OCI-LY3 (cell line): ENCODE results near the gene CEACAM18.

Source experiments
- EZH2phosphoT487 ChIP-seq: fragments of 200-600 bp; shearing (Covaris generic); IDR thresholded peaks from 2 replicates; pipeline ENCODE4 v1.6.1; 2018; ENCODE audit warnings: antibody characterized with exemption, mixed run types, low read depth
- TF ChIP-seq, protein P1 (sequence below): fragments of 200-600, 300-600 bp; sonication (generic); IDR thresholded peaks from 2 replicates; pipeline ENCODE4 v1.5.1; 2014; ENCODE audit warnings: antibody characterized with exemption, low read length, low read depth

DNA sequence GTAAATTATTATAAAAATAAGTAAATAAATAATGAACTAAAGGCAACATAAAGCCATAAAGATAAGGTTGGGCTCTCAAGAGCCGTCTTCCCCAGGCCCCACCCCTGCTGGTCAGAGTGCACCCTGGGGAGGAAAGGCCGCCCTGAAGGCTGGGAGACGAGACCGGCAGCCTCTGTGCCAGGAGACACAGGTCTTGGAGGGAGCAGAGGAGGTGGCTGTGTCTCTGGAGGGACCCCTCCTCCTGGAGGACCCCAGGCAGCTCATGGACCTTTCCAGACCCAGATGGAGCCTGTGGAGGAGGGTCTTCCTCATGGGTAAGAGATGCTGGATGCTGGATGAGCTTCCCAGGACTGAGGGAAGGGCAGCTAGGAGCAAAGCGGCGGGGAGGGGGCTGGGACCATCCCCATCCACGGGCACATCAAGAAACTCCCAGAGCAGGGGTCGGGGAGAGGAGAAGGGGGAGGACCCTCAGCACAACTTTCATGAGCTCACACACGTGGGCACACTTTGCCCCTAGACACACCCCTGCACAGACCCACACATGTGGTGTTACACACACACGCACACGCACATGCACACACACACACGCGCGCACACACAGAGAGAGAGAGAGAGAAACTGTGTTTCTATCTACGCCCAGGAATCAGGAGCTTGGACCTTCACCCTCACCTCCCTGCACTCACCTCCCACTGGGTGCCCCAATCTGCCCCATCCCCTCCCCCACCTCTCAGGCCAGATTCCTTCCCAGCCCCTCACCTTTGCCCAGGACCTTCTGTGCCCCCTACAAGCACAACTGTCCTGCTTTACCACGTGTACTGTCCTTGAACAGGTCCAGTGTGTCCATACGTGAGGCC is at the start of gene CEACAM18:
- TF ChIP-seq, protein P1, sequence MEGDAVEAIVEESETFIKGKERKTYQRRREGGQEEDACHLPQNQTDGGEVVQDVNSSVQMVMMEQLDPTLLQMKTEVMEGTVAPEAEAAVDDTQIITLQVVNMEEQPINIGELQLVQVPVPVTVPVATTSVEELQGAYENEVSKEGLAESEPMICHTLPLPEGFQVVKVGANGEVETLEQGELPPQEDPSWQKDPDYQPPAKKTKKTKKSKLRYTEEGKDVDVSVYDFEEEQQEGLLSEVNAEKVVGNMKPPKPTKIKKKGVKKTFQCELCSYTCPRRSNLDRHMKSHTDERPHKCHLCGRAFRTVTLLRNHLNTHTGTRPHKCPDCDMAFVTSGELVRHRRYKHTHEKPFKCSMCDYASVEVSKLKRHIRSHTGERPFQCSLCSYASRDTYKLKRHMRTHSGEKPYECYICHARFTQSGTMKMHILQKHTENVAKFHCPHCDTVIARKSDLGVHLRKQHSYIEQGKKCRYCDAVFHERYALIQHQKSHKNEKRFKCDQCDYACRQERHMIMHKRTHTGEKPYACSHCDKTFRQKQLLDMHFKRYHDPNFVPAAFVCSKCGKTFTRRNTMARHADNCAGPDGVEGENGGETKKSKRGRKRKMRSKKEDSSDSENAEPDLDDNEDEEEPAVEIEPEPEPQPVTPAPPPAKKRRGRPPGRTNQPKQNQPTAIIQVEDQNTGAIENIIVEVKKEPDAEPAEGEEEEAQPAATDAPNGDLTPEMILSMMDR, result no peak
- no peak for TF ChIP-seq EZH2phosphoT487
